ENCODE measurements around the gene TMEM116. TPM values are rescaled to one million over a fixed set of nuclear protein-coding genes. Genes with fewer than 3 reads are reported as not detected.
A peak's percentile ranks its signal among the peaks of the same experiment; 100 is the strongest.

TMEM116 gene
- total and polyA plus RNA-seq, 2 of the 4 experiments (the other 2 are of a cell fraction), result 5.5 to 8.4 TPM

DNA sequence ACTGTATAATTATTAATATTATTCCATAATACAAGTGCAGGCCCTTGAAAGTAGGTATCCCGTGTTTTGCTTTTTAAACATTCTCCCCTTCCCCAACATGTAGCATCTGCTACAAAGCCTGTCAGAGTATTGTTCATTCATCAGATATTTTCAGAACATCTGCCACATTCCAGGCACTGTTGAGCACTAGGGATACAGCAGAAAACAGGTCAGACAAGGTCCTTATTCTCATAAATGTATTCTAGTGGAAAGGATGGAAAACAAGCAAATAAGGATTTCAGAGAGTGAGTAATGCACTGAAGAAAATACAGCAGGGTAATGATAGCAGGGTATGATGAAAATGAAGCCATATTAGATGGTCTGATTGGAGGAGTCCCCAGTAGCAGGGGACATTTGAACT, 4.1 kb upstream of the TMEM116 start:
- Histone ChIP-seq H2BK120ac (ENCODE audit: low read depth, low read length) (no peak overlapping the region), H3K27me3 (ENCODE audit: control insufficient read depth, insufficient read depth, low read length) (no peaks in the 10 kb centered on the region), H3K9ac (ENCODE audit: low read depth, low read length) (no peak overlapping the region), H4K91ac (ENCODE audit: insufficient read depth, low read depth, low read length) (no peak overlapping the region), H3K9me3 (ENCODE audit: control insufficient read depth, insufficient read depth, low read length) (no peaks in the 10 kb centered on the region), H3K9me1 (ENCODE audit: insufficient read depth, low read length) (peaks cover 31% of the 10 kb centered on the region), H4K5ac (ENCODE audit: low read depth, low read length) (no peak overlapping the region), H4K8ac (ENCODE audit: low read depth in 2 of 2, low read length in 2 of 2) (no peak overlapping the region), H4K20me1 (ENCODE audit: insufficient read depth, low read length) (peaks cover 44% of the 10 kb centered on the region; the same call in 1 of the 2 replicates), H2BK20ac (ENCODE audit: low read depth, low read length) (no peak overlapping the region), H3K36me3 (ENCODE audit: control insufficient read depth, insufficient read depth, low read length) (peaks cover 19% of the 10 kb centered on the region), H3K27ac (ENCODE audit: insufficient read depth, low read length) (no peak overlapping the region), H3K4me2 (ENCODE audit: low read depth, low read length) (no peak overlapping the region), H2BK5ac (ENCODE audit: low read depth, low read length, poor library complexity, severe bottlenecking) (no peak overlapping the region), H2AK5ac (ENCODE audit: low read depth, low read length) (no peak overlapping the region), H3K18ac (ENCODE audit: low read depth, low read length) (no peak overlapping the region), H3K56ac (ENCODE audit: extremely low read depth, insufficient read depth, low read length) (no peak overlapping the region), H3K79me1 (ENCODE audit: low read depth in 1 of 2, low read length in 2 of 2) (peaks cover 39 to 78% of the 10 kb centered on the region in 2 experiments), H2AK9ac (replicated peaks; ENCODE audit: low read depth, low read length, poor library complexity) (no peak overlapping the region), H3K4me1 (ENCODE audit: control insufficient read depth, insufficient read depth, low read length) (peaks cover 9% of the 10 kb centered on the region), H2AFZ (replicated peaks; ENCODE audit: low read length, poor library complexity) (no peak overlapping the region), H3K14ac (replicated peaks; ENCODE audit: low read depth, low read length) (no peak overlapping the region), H2BK15ac (ENCODE audit: low read depth, low read length) (no peak overlapping the region), H3K23ac (ENCODE audit: low read depth, low read length) (no peak overlapping the region), H3K4me3 (ENCODE audit: insufficient read depth, low read depth, low read length) (no peak overlapping the region), H3K4ac (ENCODE audit: low read depth, low read length) (no peak overlapping the region)
- TSS peak; percentile 10 for BruUV-seq (replicated peaks)
- TF ChIP-seq POLR2A (IDR thresholded peaks at IDR 0.05; ENCODE audit: low read depth, low read length), result no peak
- TF ChIP-seq CHD1 (IDR thresholded peaks at IDR 0.05; ENCODE audit: low read depth, low read length), result no peak
- TF ChIP-seq FOS (IDR thresholded peaks at IDR 0.05; ENCODE audit: low read depth, low read length), result no peak
- TF ChIP-seq RAD21 (IDR thresholded peaks at IDR 0.05; ENCODE audit: low read length), result no peak
- TF ChIP-seq, protein P1, sequence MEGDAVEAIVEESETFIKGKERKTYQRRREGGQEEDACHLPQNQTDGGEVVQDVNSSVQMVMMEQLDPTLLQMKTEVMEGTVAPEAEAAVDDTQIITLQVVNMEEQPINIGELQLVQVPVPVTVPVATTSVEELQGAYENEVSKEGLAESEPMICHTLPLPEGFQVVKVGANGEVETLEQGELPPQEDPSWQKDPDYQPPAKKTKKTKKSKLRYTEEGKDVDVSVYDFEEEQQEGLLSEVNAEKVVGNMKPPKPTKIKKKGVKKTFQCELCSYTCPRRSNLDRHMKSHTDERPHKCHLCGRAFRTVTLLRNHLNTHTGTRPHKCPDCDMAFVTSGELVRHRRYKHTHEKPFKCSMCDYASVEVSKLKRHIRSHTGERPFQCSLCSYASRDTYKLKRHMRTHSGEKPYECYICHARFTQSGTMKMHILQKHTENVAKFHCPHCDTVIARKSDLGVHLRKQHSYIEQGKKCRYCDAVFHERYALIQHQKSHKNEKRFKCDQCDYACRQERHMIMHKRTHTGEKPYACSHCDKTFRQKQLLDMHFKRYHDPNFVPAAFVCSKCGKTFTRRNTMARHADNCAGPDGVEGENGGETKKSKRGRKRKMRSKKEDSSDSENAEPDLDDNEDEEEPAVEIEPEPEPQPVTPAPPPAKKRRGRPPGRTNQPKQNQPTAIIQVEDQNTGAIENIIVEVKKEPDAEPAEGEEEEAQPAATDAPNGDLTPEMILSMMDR (conservative IDR thresholded peaks at IDR 0.05; ENCODE audit: low read depth, low read length), result no peak
- TF ChIP-seq CEBPB (IDR thresholded peaks at IDR 0.05; ENCODE audit: low read depth, low read length), result no peak
- TF ChIP-seq, protein P2, sequence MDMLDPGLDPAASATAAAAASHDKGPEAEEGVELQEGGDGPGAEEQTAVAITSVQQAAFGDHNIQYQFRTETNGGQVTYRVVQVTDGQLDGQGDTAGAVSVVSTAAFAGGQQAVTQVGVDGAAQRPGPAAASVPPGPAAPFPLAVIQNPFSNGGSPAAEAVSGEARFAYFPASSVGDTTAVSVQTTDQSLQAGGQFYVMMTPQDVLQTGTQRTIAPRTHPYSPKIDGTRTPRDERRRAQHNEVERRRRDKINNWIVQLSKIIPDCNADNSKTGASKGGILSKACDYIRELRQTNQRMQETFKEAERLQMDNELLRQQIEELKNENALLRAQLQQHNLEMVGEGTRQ (IDR thresholded peaks at IDR 0.05; ENCODE audit: low read depth, low read length), result no peak
- no peak for TF ChIP-seq MAZ (IDR thresholded peaks at IDR 0.05; ENCODE audit: borderline replicate concordance, low read depth, low read length)
- TF ChIP-seq MAFK (IDR thresholded peaks at IDR 0.05; ENCODE audit: low read depth, low read length), result no peak
- no peak for TF ChIP-seq MXI1 (IDR thresholded peaks at IDR 0.05; ENCODE audit: borderline replicate concordance, low read depth, low read length)
- TF ChIP-seq SMC3 (IDR thresholded peaks at IDR 0.05; ENCODE audit: low read depth, low read length), result no peak
- TF ChIP-seq BHLHE40 (IDR thresholded peaks at IDR 0.05; ENCODE audit: low read depth, low read length), result no peak
- TF ChIP-seq RCOR1 (IDR thresholded peaks at IDR 0.05; ENCODE audit: insufficient replicate concordance, low read length), result no peak
- TF ChIP-seq NFE2L2 (IDR thresholded peaks at IDR 0.05; ENCODE audit: low read depth, low read length), result no peak
- TF ChIP-seq, protein P3, sequence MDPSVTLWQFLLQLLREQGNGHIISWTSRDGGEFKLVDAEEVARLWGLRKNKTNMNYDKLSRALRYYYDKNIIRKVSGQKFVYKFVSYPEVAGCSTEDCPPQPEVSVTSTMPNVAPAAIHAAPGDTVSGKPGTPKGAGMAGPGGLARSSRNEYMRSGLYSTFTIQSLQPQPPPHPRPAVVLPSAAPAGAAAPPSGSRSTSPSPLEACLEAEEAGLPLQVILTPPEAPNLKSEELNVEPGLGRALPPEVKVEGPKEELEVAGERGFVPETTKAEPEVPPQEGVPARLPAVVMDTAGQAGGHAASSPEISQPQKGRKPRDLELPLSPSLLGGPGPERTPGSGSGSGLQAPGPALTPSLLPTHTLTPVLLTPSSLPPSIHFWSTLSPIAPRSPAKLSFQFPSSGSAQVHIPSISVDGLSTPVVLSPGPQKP (IDR thresholded peaks at IDR 0.05; ENCODE audit: borderline replicate concordance, low read depth, low read length), result no peak
- no peak for TF ChIP-seq RFX5 (IDR thresholded peaks at IDR 0.05; ENCODE audit: low read depth, low read length)
- in situ Hi-C loops (cut with MboI; ENCODE audit: low sequenced_read_pairs) (no loop called here), intact Hi-C loops (cut with micrococcal nuclease) (no loop called here), dilution Hi-C loops (cut with HindIII; ENCODE audit: low sequenced_read_pairs, unreplicated experiment) (no loop called here)
- POLR2A ChIA-PET (ENCODE audit: unreplicated experiment), result interaction anchor here (0.6 kb wide), 1 partner anchor 362 kb away, joined by 8 read pairs; no protein-coding TSS in a partner anchor
- ATAC-seq (ENCODE audit: low read depth), result no peak
- no peak for DNase-seq
- CTCF ChIA-PET, result no interaction called here
- WGBS, 2 experiments (ENCODE audit: extremely low coverage in 2 of 2, insufficient read length in 1 of 2), result 60% methylated on average over 1 of the region's 1 CpG; no CpG with 5 or more reads in 1 of the 2 experiments
